DMS153 treated with DMSO at 0.1 percent for 48 hours (cell line): ENCODE data around the gene ALPK3.

Experiments used
- DNase-seq: peaks from one replicate; lab custom pipeline; 2025; ENCODE audit not compliant: unreplicated experiment; lab: John Stamatoyannopoulos, UW

The ALPK3 gene

DNA sequence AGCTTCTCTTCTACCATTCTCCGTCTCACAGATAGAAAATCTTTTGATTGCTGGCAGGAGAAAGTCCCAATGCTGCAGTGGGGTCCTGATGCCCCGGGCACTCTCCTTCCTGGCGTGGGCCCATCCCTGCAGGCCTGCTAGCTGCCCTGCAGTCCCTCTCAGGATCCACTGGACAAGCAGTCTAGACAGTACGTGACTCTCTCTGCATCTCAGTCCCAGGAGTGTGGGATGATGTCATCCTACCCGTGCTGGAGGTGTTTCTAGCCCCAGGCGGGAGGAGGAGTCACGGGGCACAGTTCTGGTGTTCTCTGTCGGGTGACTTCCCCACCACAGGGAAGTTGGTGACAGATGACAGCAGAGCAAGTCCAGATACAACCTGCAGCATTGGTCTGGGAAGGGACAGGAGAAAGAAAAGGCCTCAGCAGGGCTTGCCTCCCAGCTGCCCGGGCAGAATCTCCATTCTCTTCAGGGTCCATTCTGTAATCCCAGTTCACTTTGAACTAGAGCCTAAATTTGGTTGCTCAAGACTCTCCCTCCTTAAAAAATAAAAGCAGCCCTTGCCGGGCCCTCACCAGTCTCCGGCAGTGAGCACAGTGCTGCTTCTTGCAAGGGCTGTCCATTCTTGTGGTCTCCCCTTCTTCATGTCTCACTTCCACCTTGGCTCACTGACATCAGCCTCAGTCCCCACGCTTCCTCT lies 97.9 kb downstream of the ALPK3 start:
- peak; percentile 3 for DNase-seq

DNA sequence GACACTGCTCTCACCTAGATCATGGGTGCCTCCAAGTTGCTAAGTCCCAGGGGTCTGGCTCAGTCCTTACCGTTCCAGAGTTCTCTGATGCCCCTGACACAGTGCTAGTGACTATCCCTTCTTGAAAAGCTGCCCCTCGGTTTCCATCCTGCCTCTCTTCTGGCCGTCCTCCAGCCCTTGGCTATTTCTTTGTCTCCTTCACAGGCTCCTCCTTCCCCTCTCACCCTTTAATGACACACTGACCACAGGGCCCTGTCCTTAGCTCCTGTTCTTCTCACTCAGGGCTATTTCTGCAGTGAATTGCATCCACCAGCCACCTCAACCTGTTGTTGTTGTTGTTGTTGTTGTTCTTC lies 98.4 kb downstream of the ALPK3 start:
- no peak for DNase-seq

DNA sequence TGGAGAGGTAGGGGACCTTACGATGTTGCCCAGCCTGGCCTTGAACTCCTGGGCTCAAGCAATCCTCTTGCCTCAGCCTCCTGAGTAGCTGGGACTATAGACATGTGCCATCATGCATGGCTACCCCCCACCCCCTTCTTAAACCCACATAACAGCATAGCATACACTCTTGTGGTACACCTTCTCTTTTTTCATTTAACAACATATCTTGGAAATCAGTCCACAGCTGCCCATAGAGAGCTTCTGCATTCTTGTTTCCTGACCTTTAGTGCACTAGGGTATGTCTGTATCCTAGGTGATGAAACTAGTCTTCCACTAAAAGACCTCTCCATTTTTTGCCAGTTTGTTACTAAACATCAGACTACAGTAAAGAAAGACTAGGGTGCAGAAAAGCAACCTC lies 100.3 kb downstream of the ALPK3 start:
- no peak for DNase-seq

DNA sequence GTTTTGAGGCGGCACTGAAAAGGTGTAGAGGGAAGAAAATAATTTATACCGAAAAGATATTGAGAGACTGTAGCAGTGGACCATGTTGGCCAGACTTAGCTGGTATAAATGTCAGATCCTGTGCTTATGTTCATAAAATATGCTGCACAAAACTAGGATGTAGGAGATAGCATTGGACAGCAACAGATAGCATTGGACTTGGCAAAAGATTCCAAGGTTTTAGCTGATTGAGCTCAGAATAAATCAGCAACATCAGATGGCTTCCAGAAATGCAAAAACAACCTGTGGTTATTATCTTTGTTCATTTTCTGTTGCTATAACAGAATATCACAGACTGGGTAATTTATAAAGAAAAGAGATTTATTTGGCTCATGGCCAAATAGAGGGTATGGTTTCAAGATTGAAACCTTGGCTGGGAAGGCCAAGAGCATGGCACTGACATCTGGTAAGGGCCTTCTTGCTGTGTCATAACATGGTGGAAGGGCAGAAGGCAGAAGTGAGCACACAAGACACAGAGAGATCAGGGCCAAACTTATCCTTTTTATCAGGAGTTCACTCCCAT lies 102.0 kb downstream of the ALPK3 start:
- no peak for DNase-seq

DNA sequence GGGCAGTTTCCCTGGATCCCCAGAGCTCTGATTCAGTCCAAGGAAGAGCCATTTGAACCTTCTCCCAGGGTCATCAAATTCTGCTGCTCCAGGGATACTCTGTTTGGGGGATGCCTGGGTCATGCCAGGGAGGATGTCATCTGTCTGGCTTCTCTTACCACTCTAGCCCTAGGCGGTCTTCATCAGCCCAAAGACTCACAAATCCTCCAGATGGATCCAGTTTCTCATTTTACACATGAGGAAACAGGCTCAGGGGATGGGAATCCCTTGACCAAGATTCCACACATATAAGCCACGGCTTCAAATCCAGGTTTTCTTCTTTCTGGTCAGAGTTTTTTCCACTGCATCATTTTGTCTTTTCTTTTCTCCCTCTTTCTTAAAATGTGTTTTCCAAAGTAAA lies 104.0 kb downstream of the ALPK3 start:
- no peak for DNase-seq

DNA sequence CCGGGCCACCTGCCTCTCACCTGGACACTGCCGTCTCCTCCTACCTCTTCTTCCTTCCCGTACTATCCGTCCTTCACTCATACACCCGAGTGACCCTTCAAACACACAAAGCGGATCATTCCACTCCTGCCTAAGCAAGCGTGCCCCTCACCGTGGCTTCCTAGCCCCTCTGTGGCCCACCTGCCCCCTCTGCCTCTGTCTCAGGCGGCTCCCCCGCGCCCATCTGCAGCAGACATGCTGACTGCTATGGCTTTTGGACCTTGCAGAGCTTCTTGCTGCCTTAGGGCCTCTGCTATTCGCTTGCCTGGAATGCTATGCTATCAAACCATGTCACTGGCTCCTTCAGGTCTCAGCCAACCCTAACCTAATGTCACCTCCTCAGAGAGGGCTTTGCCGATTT lies 105.4 kb downstream of the ALPK3 start:
- no peak for DNase-seq
